MV-4-11 (cell line): ENCODE measurements around the gene CPB1.

Experiments
- DNase-seq: peaks from one replicate; lab custom pipeline; 2025; lab: John Stamatoyannopoulos, UW

CPB1 gene

DNA sequence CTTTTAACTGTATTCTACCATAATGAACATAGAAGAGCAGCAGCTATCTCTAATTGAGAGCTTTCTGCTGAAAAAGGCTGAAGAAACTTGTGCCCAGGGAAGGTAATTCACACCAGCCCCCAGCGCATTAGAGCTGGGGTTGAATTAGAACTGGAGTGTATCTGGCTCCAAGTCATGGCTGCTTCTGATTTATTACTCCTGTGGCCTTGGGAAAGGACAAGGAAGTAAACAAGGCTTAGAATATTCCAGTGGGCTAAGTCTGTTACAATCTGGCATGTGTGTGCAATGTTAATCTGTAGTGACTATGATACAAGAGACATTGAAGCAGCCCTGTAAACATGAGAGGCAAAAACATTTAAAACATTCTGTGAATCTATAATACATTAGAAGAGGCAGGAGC, 55.6 kb downstream of the CPB1 start:
- DNase-seq: no peak

DNA sequence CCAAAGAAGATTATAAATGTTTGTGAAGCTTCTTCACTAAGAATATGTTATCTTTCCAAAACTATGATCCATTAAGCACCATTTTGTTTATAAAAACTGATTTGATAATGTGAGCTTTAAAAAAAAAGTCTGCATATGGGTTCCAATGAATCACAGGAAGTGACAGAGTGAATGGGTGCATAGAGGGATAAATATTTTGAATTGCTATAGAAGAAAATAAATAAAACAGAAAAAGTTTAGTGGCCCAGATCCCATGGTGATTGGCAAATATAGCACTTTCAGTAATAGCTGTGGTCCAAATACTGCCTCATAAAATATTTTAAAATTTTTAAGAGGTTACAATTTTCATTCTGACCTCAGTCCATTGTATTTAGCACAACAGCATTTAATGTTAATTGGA, 56.6 kb downstream of the CPB1 start:
- DNase-seq: no peak

DNA sequence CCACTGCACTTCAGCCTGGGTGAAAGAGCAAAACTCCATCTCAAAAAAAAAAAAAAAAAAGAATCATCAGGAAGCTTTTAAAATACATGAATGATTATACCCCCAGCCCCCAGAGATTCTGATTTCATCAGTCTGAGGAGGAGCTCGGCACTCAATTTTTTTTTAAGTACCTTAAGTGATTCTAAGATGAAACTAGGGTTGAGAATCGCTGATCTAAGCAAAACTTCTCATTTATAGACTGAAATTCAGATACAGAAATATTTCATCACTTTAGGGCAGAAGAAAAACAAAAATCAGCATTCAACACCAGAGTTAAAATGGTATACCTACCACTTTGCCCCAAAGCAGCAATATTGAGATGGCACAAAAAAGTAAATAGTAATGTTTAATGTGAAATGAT, 62.2 kb downstream of the CPB1 start:
- no peak for DNase-seq

DNA sequence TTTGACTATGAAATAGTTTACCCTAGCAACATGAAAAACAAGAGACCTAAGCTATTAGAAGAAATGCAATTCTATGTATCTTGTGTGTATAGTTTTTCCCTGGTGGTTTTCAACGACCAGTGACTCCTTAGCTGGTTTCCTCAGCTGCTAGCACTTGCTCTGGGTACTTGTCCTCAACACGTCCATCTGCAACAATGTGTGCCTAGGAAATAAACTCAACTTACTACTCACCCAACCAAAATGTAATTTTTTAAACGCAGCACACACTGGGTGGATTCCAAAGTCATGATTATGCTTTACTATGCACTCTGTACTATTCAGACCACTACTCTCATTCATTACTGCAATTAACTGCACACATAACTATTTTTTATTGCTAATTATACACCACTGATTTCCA, 68.5 kb downstream of the CPB1 start:
- no peak for DNase-seq

DNA sequence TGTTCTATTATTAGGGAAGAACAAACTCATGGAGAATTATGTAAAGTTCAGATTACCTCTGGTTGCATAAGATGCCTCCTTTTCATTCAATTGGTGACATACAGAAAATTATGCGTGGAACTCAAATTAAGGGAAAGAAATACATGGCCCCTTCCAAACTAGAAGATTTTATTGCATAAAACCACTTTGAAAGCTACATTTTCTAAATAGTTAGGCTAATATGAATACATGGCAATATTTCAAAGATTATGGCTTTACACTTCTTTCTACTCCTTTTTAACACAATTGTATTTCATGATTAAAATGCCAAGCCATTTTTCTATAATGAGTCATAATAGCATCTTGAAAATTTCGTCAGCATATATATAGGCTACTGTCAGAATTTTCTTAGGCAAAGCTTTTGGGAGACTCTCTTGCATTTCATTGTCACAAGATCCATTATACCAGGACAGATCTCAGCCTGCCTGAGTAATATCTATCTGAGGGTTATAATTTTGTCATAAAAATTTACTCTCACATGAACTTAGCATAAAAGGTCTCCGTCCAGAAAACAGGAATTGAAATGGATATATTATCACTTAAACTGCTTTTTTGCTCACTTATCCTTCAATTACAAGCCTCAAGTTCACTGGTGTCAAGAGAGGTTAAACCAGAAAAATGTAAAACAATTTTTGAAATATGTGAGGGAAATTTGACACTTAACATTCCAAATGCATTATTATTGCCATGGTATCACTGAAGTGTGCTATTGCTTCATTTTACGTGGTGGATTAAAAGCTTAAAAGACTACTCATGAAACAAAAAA, 74.6 kb downstream of the CPB1 start:
- no peak for DNase-seq

DNA sequence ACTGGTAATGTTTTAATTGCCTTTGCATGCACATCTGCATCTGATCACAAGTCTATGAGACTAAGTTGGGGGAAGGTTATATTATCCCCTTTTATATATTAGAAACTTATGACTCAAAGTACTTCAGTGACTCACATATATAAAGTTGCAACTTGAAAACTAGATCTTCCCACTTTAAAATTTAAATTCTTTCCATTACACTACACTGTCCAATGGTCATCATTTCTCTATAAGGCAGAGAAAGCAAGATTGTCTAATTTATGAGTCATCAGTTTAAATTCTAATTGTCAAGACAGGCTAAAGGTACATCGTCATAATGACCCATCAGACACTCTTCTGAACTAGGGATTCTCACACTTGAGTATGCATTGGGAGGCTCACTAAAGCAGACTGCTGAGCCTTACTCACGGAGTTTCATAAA, 75.4 kb downstream of the CPB1 start:
- DNase-seq: no peak

DNA sequence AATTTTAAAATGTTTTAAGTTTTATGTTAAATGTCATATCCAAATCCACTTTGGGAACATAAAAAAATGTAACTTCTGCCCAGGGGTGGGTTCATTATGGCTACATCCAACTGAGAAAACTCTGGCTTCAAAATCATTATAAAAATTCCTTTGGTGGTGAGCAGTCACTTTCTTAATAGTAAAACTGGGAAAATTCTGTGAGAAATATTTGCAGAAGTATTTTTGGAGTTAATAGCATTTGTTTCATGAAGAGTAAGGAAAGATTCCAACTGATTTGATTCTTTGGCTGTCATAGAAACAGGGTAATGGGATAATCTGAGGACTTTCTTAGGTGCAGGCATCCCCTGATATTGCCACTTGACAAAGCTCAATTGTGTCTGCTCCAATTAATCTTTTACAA, 76.3 kb downstream of the CPB1 start:
- DNase-seq: no peak

DNA sequence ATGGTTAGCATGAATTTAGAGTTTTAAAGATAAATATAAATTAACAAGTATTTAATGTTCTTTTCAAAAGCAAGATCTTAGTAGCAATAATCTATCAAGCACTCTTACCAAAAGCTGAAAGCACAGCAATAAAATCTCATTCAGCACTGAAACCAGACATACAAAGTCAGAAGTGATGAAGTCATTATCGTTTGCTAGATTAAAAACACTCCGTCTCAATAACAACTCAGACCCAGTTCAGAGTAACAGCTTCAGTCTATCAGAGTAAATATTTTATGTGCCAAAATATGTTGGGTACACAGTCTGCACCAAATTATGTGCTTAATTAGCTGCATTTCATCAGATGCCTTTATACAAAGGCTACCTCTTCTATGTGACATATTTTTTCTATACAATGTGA, 79.1 kb downstream of the CPB1 start:
- DNase-seq: no peak
